Measurements from ENCODE around the gene TBRG1. TPM values are rescaled to one million over a fixed set of nuclear protein-coding genes. Genes with fewer than 3 reads are reported as not detected.

TBRG1 gene
- total RNA-seq, 1 experiment from 2014 or later, result 18.8 TPM

DNA sequence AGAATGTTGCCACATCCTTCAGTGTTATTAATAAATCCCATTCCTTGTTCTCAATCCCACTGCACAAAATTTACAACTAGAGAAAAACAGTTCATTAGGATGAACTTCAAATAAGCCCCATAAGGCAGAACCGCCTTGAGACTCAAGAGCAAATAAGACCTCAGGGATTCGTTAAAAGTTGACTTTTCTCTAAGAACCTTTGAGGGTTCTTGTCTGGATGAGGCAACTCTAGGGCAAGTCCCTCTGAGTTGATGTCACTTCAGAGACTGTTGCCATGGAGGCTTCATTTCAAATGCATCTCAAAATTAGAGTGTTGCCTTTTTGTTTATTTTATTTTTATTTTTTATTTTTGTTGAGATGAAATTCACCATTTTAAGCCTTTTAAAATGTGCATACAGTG, 31.2 kb upstream of the TBRG1 start:
- Mint-ChIP-seq H3K27me3 (ENCODE audit: unreplicated experiment) (peaks cover 21% of the 10 kb centered on the region), H3K9me3 (ENCODE audit: low read depth, unreplicated experiment) (no peaks in the 10 kb centered on the region), H3K4me3 (ENCODE audit: low read depth, unreplicated experiment) (no peak overlapping the region), H3K36me3 (ENCODE audit: insufficient read depth, unreplicated experiment) (no peaks in the 10 kb centered on the region), H3K4me1 (ENCODE audit: low read depth, unreplicated experiment) (no peaks in the 10 kb centered on the region), H3K27ac (ENCODE audit: unreplicated experiment) (no peak overlapping the region)
- TF ChIP-seq CTCF (IDR thresholded peaks at IDR 0.05; ENCODE audit: unreplicated experiment), result no peak
- intact Hi-C loops (cut with micrococcal nuclease; ENCODE audit: unreplicated experiment), result no loop called here
- no peak for DNase-seq
- no TSS peak for BruUV-seq (replicated peaks)
- CTCF ChIA-PET, result no interaction called here

- no TSS peak for BruUV-seq (replicated peaks)
- CTCF ChIA-PET, result interaction anchor here (0.9 kb wide), 1 partner anchor 20 kb away, joined by 3 read pairs; no protein-coding TSS in a partner anchor
- no peak for DNase-seq
- H3K4me3 Mint-ChIP-seq (ENCODE audit: low read depth, unreplicated experiment), result no peak overlapping the region
- H3K36me3 Mint-ChIP-seq (ENCODE audit: insufficient read depth, unreplicated experiment), result no peaks in the 10 kb centered on the region
- no peaks in the 10 kb centered on the region for H3K9me3 Mint-ChIP-seq (ENCODE audit: low read depth, unreplicated experiment)
- H3K27me3 Mint-ChIP-seq (ENCODE audit: unreplicated experiment), result peaks cover 28% of the 10 kb centered on the region
- no peaks in the 10 kb centered on the region for H3K4me1 Mint-ChIP-seq (ENCODE audit: low read depth, unreplicated experiment)
- no peak for TF ChIP-seq CTCF (IDR thresholded peaks at IDR 0.05; ENCODE audit: unreplicated experiment)
- intact Hi-C loops (cut with micrococcal nuclease; ENCODE audit: unreplicated experiment), result no loop called here
- H3K27ac Mint-ChIP-seq (ENCODE audit: unreplicated experiment), result no peak overlapping the region
Observed at GRCh38 chr11:124592627-124593026, 30.0 kb upstream of the TBRG1 start.

DNA sequence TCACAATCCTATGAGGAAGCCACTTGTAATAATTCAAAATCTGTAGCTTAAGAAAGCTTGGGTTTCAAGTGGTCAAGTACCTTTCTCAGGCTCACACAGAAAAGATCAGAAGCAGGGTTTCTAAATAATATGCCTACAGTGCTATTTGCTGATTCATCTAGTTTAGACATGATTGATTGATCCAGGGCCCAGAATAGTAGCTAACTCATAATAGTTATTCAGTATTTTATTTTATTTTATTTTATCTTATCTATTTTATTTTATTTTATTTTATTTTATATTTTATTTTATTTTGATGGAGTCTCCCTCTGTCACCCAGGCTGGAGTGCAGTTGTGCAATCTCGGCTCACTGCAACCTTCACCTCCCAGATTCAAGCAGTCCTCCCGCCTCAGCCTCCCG, 27.4 kb upstream of the TBRG1 start:
- H3K36me3 Mint-ChIP-seq (ENCODE audit: insufficient read depth, unreplicated experiment), result no peaks in the 10 kb centered on the region
- peaks cover 17% of the 10 kb centered on the region for H3K27me3 Mint-ChIP-seq (ENCODE audit: unreplicated experiment)
- no peaks in the 10 kb centered on the region for H3K4me1 Mint-ChIP-seq (ENCODE audit: low read depth, unreplicated experiment)
- H3K27ac Mint-ChIP-seq (ENCODE audit: unreplicated experiment), result no peak overlapping the region
- DNase-seq, result no peak
- no peaks in the 10 kb centered on the region for H3K9me3 Mint-ChIP-seq (ENCODE audit: low read depth, unreplicated experiment)
- no peak overlapping the region for H3K4me3 Mint-ChIP-seq (ENCODE audit: low read depth, unreplicated experiment)
- BruUV-seq (replicated peaks), result no TSS peak
- intact Hi-C loops (cut with micrococcal nuclease; ENCODE audit: unreplicated experiment), result no loop called here
- CTCF ChIA-PET, result no interaction called here
- no peak for TF ChIP-seq CTCF (IDR thresholded peaks at IDR 0.05; ENCODE audit: unreplicated experiment)

DNA sequence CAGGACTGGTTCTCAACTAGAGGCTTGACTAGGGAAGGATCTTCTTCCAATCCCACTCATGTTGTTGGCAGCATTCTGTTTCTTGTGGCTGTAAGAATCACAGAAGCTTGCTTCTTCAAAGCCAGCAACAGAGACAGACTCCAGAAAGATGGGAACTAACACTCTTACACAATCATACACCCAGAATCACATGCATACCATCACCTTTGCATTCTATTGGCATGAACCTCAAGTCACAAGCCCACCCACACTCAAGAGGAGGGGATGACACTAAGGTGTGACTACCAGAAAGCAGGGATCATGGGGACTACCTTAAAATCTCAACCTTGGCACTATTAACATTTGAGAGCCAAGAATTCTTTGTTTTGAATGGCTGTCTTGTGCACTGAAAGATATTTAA, 25.0 kb upstream of the TBRG1 start:
- no peak overlapping the region for H3K4me3 Mint-ChIP-seq (ENCODE audit: low read depth, unreplicated experiment)
- no TSS peak for BruUV-seq (replicated peaks)
- DNase-seq, result no peak
- H3K27me3 Mint-ChIP-seq (ENCODE audit: unreplicated experiment), result peaks cover 16% of the 10 kb centered on the region
- no peaks in the 10 kb centered on the region for H3K4me1 Mint-ChIP-seq (ENCODE audit: low read depth, unreplicated experiment)
- intact Hi-C loops (cut with micrococcal nuclease; ENCODE audit: unreplicated experiment), result no loop called here
- H3K9me3 Mint-ChIP-seq (ENCODE audit: low read depth, unreplicated experiment), result no peaks in the 10 kb centered on the region
- no peak overlapping the region for H3K27ac Mint-ChIP-seq (ENCODE audit: unreplicated experiment)
- TF ChIP-seq CTCF (IDR thresholded peaks at IDR 0.05; ENCODE audit: unreplicated experiment), result no peak
- H3K36me3 Mint-ChIP-seq (ENCODE audit: insufficient read depth, unreplicated experiment), result no peaks in the 10 kb centered on the region
- CTCF ChIA-PET, result no interaction called here

Data from Calu3 (cell line).